Measurements from ENCODE around the gene PSMB3. TPM values are rescaled to one million over a fixed set of nuclear protein-coding genes. Genes with fewer than 3 reads are reported as not detected.
A peak's percentile ranks its signal among the peaks of the same experiment; 100 is the strongest.

PSMB3 gene
- polyA plus RNA-seq, 1 experiment = 234 TPM

GRCh38 chr17:38730526-38731379 lies 21.8 kb upstream of the PSMB3 start:
- H3K27ac ChIP-seq (ENCODE audit: low read depth, low read length) = peak overlapping the region; percentile 65
- no peak for DNase-seq (ENCODE audit: low read depth, low spot score)
- POLR2A ChIA-PET = interaction anchor here (0.7 kb wide), 1 partner anchor 21 kb away, joined by 4 read pairs; the partner anchor contains the start of gene PSMB3
- H3K27me3 ChIP-seq (ENCODE audit: control insufficient read depth, insufficient read depth, low read length) = no peaks in the 10 kb centered on the region
- TF ChIP-seq, protein P1, sequence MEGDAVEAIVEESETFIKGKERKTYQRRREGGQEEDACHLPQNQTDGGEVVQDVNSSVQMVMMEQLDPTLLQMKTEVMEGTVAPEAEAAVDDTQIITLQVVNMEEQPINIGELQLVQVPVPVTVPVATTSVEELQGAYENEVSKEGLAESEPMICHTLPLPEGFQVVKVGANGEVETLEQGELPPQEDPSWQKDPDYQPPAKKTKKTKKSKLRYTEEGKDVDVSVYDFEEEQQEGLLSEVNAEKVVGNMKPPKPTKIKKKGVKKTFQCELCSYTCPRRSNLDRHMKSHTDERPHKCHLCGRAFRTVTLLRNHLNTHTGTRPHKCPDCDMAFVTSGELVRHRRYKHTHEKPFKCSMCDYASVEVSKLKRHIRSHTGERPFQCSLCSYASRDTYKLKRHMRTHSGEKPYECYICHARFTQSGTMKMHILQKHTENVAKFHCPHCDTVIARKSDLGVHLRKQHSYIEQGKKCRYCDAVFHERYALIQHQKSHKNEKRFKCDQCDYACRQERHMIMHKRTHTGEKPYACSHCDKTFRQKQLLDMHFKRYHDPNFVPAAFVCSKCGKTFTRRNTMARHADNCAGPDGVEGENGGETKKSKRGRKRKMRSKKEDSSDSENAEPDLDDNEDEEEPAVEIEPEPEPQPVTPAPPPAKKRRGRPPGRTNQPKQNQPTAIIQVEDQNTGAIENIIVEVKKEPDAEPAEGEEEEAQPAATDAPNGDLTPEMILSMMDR (IDR thresholded peaks at IDR 0.05; ENCODE audit: low read depth, low read length) = no peak
- peak overlapping the region; percentile 76 for H3K4me3 ChIP-seq (ENCODE audit: low read depth, low read length)
- CTCF ChIA-PET = interaction anchor here (0.6 to 1.4 kb wide), 2 partner anchors 14 to 22 kb away, joined by 3 to 5 read pairs; no protein-coding TSS in a partner anchor
- H3K9me3 ChIP-seq (ENCODE audit: control insufficient read depth, insufficient read depth, low read length) = no peaks in the 10 kb centered on the region; the same call in 1 of the 2 replicates

DNA sequence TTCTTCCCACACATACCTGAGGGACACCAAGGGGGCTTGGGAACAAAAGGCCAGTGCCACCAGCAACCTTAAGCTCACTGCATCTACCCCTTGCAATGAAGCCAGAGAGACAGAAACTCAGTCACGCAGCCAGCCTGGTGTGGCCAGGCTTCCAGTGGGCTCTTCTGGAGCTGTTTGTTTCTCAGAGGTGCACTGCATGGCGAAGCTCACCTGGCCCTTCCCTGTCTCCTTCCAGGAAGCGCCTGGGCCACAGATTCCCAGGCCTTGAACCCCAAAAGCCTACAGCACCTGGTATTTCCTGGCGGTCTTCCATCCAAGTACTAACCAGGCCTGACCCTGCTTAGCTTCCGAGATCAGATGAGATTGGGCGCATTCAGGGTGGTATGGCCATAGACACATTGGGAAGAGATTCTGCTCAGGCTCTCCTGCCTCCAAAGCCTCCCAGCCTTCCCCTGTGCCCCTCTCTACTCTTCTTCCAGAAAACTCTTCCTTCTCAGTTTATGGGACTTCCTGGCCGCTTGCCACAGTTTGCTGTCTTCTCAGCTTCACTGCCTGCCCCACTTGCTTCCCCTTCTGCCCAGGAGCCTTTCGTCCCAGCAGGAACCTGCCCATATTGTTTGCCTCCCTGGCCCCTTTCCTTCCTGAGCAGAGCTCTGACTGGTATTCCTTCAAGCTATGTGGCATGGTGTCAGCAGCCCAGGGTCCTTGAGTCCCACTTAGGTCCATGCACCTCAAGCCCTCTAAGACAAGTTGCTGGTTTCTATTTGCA lies 20.8 kb upstream of the PSMB3 start:
- Histone ChIP-seq H3K9me3 (ENCODE audit: control insufficient read depth, insufficient read depth, low read length) (no peaks in the 10 kb centered on the region; the same call in 1 of the 2 replicates), H3K27ac (ENCODE audit: low read depth, low read length) (no peak overlapping the region), H3K4me3 (ENCODE audit: low read depth, low read length) (no peak overlapping the region; the same call in 1 of the 2 replicates), H3K27me3 (ENCODE audit: control insufficient read depth, insufficient read depth, low read length) (no peaks in the 10 kb centered on the region)
- ChIA-PET CTCF (interaction anchor here (1.4 kb wide), 1 partner anchor 15 kb away, joined by 3 read pairs; no protein-coding TSS in a partner anchor), POLR2A (interaction anchor here (0.6 kb wide), 1 partner anchor 55 kb away, joined by 3 read pairs; no protein-coding TSS in a partner anchor)
- DNase-seq (ENCODE audit: low read depth, low spot score) = no peak
- TF ChIP-seq, protein P1 (IDR thresholded peaks at IDR 0.05; ENCODE audit: low read depth, low read length) = no peak

DNA sequence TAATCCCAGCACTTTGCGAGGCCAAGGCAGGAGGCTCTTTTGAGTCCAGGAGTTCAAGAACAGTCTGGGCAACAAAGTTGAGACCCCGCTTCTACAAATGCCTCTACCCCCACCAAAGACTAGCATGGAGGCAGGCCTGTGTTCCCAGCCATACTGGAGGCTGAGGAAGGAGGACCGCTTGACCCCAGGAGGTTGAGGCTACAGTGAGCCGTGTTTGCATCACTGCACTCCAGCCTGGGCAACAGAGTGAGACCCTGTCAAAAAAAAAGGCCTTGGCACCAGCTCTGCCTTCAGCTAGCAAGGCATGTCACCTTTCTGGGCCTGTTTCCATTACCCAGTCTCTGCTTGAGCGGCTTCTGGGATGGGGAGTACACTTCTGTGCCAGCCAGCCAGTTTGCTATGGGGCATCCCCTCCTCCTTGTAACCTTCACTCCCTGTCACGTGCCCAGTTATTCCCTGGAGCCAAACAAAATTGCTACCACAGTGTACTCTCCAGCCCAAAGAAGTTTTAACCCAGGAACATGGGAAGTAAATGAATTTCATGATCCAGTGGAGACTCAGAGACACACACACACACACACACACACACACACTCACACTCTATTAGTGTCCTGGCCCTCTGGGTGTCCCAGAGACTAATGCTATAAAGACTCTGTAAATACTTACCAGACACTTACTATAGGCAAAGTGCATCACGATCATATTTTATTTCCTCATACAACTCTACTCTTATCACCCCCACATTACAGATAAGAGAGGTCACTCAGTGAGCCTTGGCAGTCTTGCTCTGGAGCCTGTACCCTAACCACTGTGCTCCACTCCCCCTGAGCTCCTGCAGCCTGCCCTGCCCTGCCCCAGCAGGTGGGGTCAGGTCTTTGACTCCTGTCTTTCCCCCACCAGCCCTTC lies 19.9 kb upstream of the PSMB3 start:
- H3K27me3 ChIP-seq (ENCODE audit: control insufficient read depth, insufficient read depth, low read length) = no peaks in the 10 kb centered on the region
- no peak overlapping the region for H3K27ac ChIP-seq (ENCODE audit: low read depth, low read length)
- ChIA-PET POLR2A (no interaction called here), CTCF (no interaction called here)
- no peak overlapping the region for H3K4me3 ChIP-seq (ENCODE audit: low read depth, low read length)
- no peaks in the 10 kb centered on the region; the same call in 1 of the 2 replicates for H3K9me3 ChIP-seq (ENCODE audit: control insufficient read depth, insufficient read depth, low read length)
- TF ChIP-seq, protein P1 (IDR thresholded peaks at IDR 0.05; ENCODE audit: low read depth, low read length) = no peak
- no peak for DNase-seq (ENCODE audit: low read depth, low spot score)

DNA sequence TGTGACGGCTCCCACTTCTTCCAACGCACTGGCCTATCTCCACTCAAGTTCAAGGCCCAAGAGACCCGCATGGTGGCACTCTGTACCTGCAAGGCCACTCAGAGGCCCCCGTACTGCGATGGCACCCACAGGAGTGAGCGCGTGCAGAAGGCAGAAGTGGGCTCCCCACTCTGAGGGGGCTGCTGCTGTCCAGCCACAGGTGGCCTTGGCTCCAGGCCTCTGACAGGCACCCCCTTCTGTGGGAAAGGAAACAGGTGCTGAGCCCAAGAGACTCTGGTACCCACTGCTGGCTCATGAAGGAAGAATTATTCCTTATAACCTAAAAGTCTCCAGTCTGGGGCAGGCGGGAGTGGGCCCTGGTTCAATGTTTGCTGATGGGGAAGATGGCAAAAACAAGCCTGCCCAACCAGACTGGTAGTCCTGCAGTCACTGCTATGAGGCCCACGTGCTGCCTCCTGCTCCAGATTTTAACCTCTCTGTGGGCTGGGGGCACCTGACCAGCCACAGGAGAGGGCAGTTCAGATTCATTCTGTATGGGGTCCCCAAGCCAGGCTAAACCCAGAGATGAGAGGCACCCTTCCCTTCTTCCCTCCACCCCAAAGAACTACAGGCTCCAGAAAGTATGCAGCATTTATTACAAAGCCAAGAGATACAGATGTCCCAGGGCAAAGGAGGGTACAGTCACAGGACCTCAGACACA lies 19.1 kb upstream of the PSMB3 start:
- no peaks in the 10 kb centered on the region for H3K27me3 ChIP-seq (ENCODE audit: control insufficient read depth, insufficient read depth, low read length)
- no peak overlapping the region for H3K4me3 ChIP-seq (ENCODE audit: low read depth, low read length)
- H3K27ac ChIP-seq (ENCODE audit: low read depth, low read length) = no peak overlapping the region
- ChIA-PET POLR2A (no interaction called here), CTCF (interaction anchor here (1.6 kb wide), 1 partner anchor 49 kb away, joined by 4 read pairs; no protein-coding TSS in a partner anchor)
- no peaks in the 10 kb centered on the region; the same call in 1 of the 2 replicates for H3K9me3 ChIP-seq (ENCODE audit: control insufficient read depth, insufficient read depth, low read length)
- DNase-seq (ENCODE audit: low read depth, low spot score) = no peak
- TF ChIP-seq, protein P1 (IDR thresholded peaks at IDR 0.05; ENCODE audit: low read depth, low read length) = no peak
